Hepatocyte (in vitro differentiated cells): ENCODE measurements around the gene GUSB. TPM values are rescaled to one million over a fixed set of nuclear protein-coding genes. Genes with fewer than 3 reads are reported as not detected.
"Not testable (repeated sequence)": the region's sequence is repeated elsewhere in the genome, so short reads cannot be mapped to it uniquely, and the experiment has no call there.

Source experiments
- DNase-seq: peaks from one replicate; pipeline ENCODE4 v3.0.0-alpha.2; 2016; ENCODE audit warnings: low spot score
- H2AFZ ChIP-seq: fragments of 200-600 bp; sonication (generic); 2 replicates; pipeline ENCODE4 v1.6.0; 2016; ENCODE audit warnings: antibody characterized with exemption, mild to moderate bottlenecking
- H3K27ac ChIP-seq: fragments of 200-600 bp; sonication (generic); 2 replicates; pipeline ENCODE4 v1.5.1; 2016; ENCODE audit warnings: mild to moderate bottlenecking
- H3K27me3 ChIP-seq: fragments of 200-600 bp; sonication (generic); 2 replicates; pipeline ENCODE4 v1.6.1; 2016
- H3K36me3 ChIP-seq: fragments of 200-600 bp; sonication (generic); replicated peaks from 2 replicates; pipeline ENCODE4 v1.5.1; 2016; ENCODE audit warnings: low read depth; ENCODE audit not compliant: insufficient read depth
- H3K4me1 ChIP-seq: fragments of 200-600 bp; sonication (generic); 2 replicates; pipeline ENCODE4 v1.5.1; 2016; ENCODE audit warnings: mild to moderate bottlenecking, moderate library complexity; ENCODE audit not compliant: insufficient read depth
- H3K4me2 ChIP-seq: fragments of 200-600 bp; sonication (generic); 2 replicates; pipeline ENCODE4 v1.6.0; 2016
- H3K4me3 ChIP-seq: fragments of 200-600 bp; sonication (generic); 2 replicates; pipeline ENCODE4 v1.5.1; 2016; ENCODE audit warnings: mild to moderate bottlenecking
- H3K79me2 ChIP-seq: fragments of 200-600 bp; sonication (generic); 2 replicates; pipeline ENCODE4 v1.6.0; 2017; ENCODE audit warnings: mild to moderate bottlenecking
- H3K9me2 ChIP-seq: fragments of 200-600 bp; sonication (generic); replicated peaks from 2 replicates; pipeline ENCODE4 v1.6.0; 2017; ENCODE audit warnings: mild to moderate bottlenecking; ENCODE audit not compliant: insufficient read depth
- H3K9me3 ChIP-seq: fragments of 200-600 bp; sonication (generic); 2 replicates; pipeline ENCODE4 v1.5.1; 2016; ENCODE audit warnings: low read depth, mild to moderate bottlenecking
- H4K20me1 ChIP-seq: fragments of 200-600 bp; sonication (generic); 2 replicates; pipeline ENCODE4 v1.6.0; 2016; ENCODE audit warnings: mild to moderate bottlenecking; ENCODE audit not compliant: insufficient read depth, poor library complexity, severe bottlenecking
- EZH2 ChIP-seq: fragments of 200-600 bp; sonication (generic); IDR thresholded peaks from 2 replicates; pipeline ENCODE4 v1.6.1; 2016; ENCODE audit warnings: antibody characterized with exemption, mild to moderate bottlenecking, borderline replicate concordance
- EZH2phosphoT487 ChIP-seq: fragments of 200-600 bp; sonication (generic); IDR thresholded peaks from one replicate; pipeline ENCODE4 v1.6.1; 2018; ENCODE audit warnings: antibody characterized with exemption, mild to moderate bottlenecking, low read depth, moderate library complexity; ENCODE audit not compliant: unreplicated experiment, severe bottlenecking
- WGBS: methylation state at CpG from one replicate; pipeline ENCODE4 v1.1.6; 2016; ENCODE audit warnings: low lambda C conversion rate; ENCODE audit errors: missing lambda C conversion rate; 5-methylcytosine and 5-hydroxymethylcytosine counted together
- polyA plus RNA-seq: library from polyadenylated mRNA; unstranded; fragments of >200 nt; fragmentation: Nextera tagmentation; extraction: Ambion mirVana; gene quantifications from 2 replicates; pipeline ENCODE4 v1.2.1, GENCODE V29; 2016
- total RNA-seq: library from RNA; depleted of rRNA; stranded (reverse); fragments of >200 nt; gene quantifications from 2 replicates; pipeline ENCODE4 v1.2.3, GENCODE V29; 2014
- TF ChIP-seq, protein P1 (sequence below): fragments of 200-600 bp; sonication (generic); IDR thresholded peaks from 2 replicates; pipeline ENCODE4 v1.5.1; 2016; ENCODE audit warnings: antibody characterized with exemption, mild to moderate bottlenecking; ENCODE audit not compliant: poor library complexity

GUSB gene
- total and polyA plus RNA-seq, 2 experiments from 2014 or later: 53.7 to 120 TPM

GRCh38 chr7:65946904-65947303 is 35.1 kb downstream of the GUSB start:
- no peaks in the 10 kb centered on the region for H3K9me3 ChIP-seq
- DNase-seq: no peak
- no peaks in the 10 kb centered on the region for H3K4me1 ChIP-seq
- H3K9me2 ChIP-seq: no peaks in the 10 kb centered on the region
- H2AFZ ChIP-seq: no peak overlapping the region
- H3K27ac ChIP-seq: no peak overlapping the region
- H3K27me3 ChIP-seq: no peaks in the 10 kb centered on the region
- H3K4me2 ChIP-seq: no peak overlapping the region
- TF ChIP-seq EZH2phosphoT487: no peak
- no peak for TF ChIP-seq EZH2
- TF ChIP-seq, protein P1, sequence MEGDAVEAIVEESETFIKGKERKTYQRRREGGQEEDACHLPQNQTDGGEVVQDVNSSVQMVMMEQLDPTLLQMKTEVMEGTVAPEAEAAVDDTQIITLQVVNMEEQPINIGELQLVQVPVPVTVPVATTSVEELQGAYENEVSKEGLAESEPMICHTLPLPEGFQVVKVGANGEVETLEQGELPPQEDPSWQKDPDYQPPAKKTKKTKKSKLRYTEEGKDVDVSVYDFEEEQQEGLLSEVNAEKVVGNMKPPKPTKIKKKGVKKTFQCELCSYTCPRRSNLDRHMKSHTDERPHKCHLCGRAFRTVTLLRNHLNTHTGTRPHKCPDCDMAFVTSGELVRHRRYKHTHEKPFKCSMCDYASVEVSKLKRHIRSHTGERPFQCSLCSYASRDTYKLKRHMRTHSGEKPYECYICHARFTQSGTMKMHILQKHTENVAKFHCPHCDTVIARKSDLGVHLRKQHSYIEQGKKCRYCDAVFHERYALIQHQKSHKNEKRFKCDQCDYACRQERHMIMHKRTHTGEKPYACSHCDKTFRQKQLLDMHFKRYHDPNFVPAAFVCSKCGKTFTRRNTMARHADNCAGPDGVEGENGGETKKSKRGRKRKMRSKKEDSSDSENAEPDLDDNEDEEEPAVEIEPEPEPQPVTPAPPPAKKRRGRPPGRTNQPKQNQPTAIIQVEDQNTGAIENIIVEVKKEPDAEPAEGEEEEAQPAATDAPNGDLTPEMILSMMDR: no peak
- no peaks in the 10 kb centered on the region for H4K20me1 ChIP-seq
- peaks cover 14% of the 10 kb centered on the region for H3K79me2 ChIP-seq
- 92% methylated on average over 4 of the region's 4 CpGs for WGBS
- no peaks in the 10 kb centered on the region for H3K36me3 ChIP-seq
- no peak overlapping the region for H3K4me3 ChIP-seq

DNA sequence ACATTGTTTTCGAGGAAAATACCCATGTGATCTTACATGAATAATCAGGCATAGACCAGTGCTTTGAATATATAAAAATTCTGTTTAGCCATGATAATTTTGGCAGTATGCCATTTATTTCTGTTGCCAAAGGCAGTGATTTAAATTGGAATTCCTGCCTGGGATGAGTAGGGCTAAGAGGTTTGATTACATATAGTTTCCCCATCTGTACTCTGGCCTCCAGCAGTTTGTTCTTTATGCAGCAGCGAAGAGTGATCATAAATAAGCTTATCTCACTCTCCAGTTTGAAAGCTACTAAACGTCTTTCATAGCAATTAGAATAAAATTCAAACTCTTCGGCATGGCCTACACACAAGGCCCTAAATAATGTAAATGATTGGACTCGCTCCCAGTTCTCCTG is 36.2 kb downstream of the GUSB start:
- not testable (repeated sequence) for H3K4me1 ChIP-seq, H3K4me2 ChIP-seq, H3K4me3 ChIP-seq, H3K9me2 ChIP-seq, H2AFZ ChIP-seq, DNase-seq, H3K27ac ChIP-seq, H4K20me1 ChIP-seq, H3K36me3 ChIP-seq, H3K9me3 ChIP-seq, H3K27me3 ChIP-seq
- 94% methylated on average over 1 of the region's 5 CpGs for WGBS
- peaks cover 14% of the 10 kb centered on the region for H3K79me2 ChIP-seq

- WGBS: 96% methylated on average over 7 of the region's 7 CpGs
- Histone ChIP-seq H3K9me2 (no peaks in the 10 kb centered on the region), H2AFZ (no peak overlapping the region), H3K27me3 (no peaks in the 10 kb centered on the region), H3K4me3 (no peak overlapping the region), H3K4me2 (no peak overlapping the region), H3K27ac (no peak overlapping the region), H3K4me1 (no peaks in the 10 kb centered on the region), H3K9me3 (no peaks in the 10 kb centered on the region), H3K79me2 (peaks cover 58% of the 10 kb centered on the region), H4K20me1 (no peaks in the 10 kb centered on the region), H3K36me3 (no peaks in the 10 kb centered on the region)
- no peak for DNase-seq
- TF ChIP-seq EZH2phosphoT487 (no peak), EZH2 (no peak)
- TF ChIP-seq, protein P1: no peak
Observed at GRCh38 chr7:65938336-65938895, 43.6 kb downstream of the GUSB start.

DNA sequence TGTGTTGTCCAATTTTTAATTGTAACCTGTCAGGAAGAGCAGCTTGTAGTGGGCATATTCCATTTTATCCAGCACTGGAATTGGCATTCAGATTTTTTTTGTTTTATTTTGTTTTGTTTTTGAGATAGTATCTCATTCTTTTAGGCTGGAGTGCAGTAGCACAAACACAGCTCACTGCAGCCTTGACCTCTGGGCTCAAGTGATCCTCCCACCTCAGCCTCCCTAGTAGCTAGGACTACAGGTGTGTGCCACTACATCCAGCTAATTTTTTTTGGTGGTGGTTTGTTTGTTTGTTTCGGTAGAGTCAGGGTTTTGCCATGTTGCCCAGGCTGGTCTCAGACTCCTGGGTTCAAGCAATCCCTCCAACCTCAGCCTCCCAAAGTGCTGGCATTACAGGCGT is 44.7 kb downstream of the GUSB start:
- H3K9me3 ChIP-seq: no peaks in the 10 kb centered on the region
- DNase-seq: no peak
- no peak overlapping the region for H3K4me2 ChIP-seq
- H4K20me1 ChIP-seq: no peaks in the 10 kb centered on the region
- H3K4me3 ChIP-seq: no peak overlapping the region
- no peak overlapping the region for H2AFZ ChIP-seq
- H3K27me3 ChIP-seq: no peaks in the 10 kb centered on the region
- H3K36me3 ChIP-seq: no peaks in the 10 kb centered on the region
- peaks cover 57% of the 10 kb centered on the region for H3K79me2 ChIP-seq
- H3K27ac ChIP-seq: no peak overlapping the region
- H3K9me2 ChIP-seq: no peaks in the 10 kb centered on the region
- H3K4me1 ChIP-seq: no peaks in the 10 kb centered on the region
- TF ChIP-seq, protein P1: no peak
- TF ChIP-seq EZH2: no peak
- no peak for TF ChIP-seq EZH2phosphoT487
- WGBS: 100% methylated on average over 2 of the region's 2 CpGs
